Naive thymus-derived CD4-positive, alpha-beta T cell (primary cell): Measurements from ENCODE around the gene USP25. TPM values are rescaled to one million over a fixed set of nuclear protein-coding genes. Genes with fewer than 3 reads are reported as not detected.

ENCODE experiments used
- ATAC-seq: fragments of 150-1000 bp; cut with Tn5 transposase; 2 replicates; pipeline ENCODE4 v1.10.0; 2021; ENCODE audit warnings: mild to moderate bottlenecking, moderate library complexity
- CTCF ChIA-PET: fragments of 350-600 bp; sonication (Branson Sonifier 250); formaldehyde crosslinking; loops from one replicate; lab custom pipeline; 2021; ENCODE audit warnings: antibody characterized with exemption; lab: Charles Lee
- POLR2A ChIA-PET: fragments of 350-600 bp; sonication (Branson Sonifier 250); formaldehyde crosslinking; loops from one replicate; lab custom pipeline; 2021; ENCODE audit warnings: antibody characterized with exemption, inconsistent platforms; lab: Charles Lee
- DNase-seq, 9 donors: peaks; one replicate each; pipeline versions ENCODE4 v3.0.0 to v3.0.0-alpha.2; 2020 to 2022; ENCODE audit warnings: mixed read lengths in 1 of 9
- H3K27ac ChIP-seq: one replicate; pipeline ENCODE4 v1.7.0; 2013; ENCODE audit warnings: mild to moderate bottlenecking, low read depth, low read length, moderate library complexity
- H3K27me3 ChIP-seq, 2 donors: one replicate each; pipeline ENCODE4 v1.7.0; 2013; ENCODE audit warnings: low read length in 2 of 2, mild to moderate bottlenecking in 2 of 2, moderate library complexity in 2 of 2; ENCODE audit not compliant: control insufficient read depth in 2 of 2, insufficient read depth in 2 of 2
- H3K36me3 ChIP-seq, 3 experiments: 1 replicate in 2 of 3; 2 replicates in 1 of 3; pipeline ENCODE4 v1.7.0; 2013; ENCODE audit warnings: low read length in 3 of 3, mild to moderate bottlenecking in 3 of 3, moderate library complexity in 1 of 3; ENCODE audit not compliant: insufficient read depth in 3 of 3, control insufficient read depth in 2 of 3
- H3K4me1 ChIP-seq, 2 donors: one replicate each; pipeline ENCODE4 v1.7.0; 2013; ENCODE audit warnings: low read length in 2 of 2, mild to moderate bottlenecking in 2 of 2, moderate library complexity in 1 of 2; ENCODE audit not compliant: control insufficient read depth in 2 of 2, insufficient read depth in 2 of 2
- H3K4me3 ChIP-seq: 2 replicates; pipeline ENCODE4 v1.7.0; 2013; ENCODE audit warnings: mild to moderate bottlenecking, low read length
- H3K9me3 ChIP-seq, 3 experiments: 1 replicate in 2 of 3; 2 replicates in 1 of 3; pipeline ENCODE4 v1.7.0; 2013; ENCODE audit warnings: low read length in 3 of 3; ENCODE audit not compliant: control insufficient read depth in 2 of 3
- H3K27ac Mint-ChIP-seq, 9 donors: one replicate each; pipeline ENCODE4 v1.8.0; 2020 to 2022; ENCODE audit warnings: mixed read lengths in 9 of 9, mild to moderate bottlenecking in 8 of 9, moderate library complexity in 5 of 9, inconsistent platforms in 2 of 9
- H3K27me3 Mint-ChIP-seq, 5 donors: one replicate each; pipeline ENCODE4 v1.8.0; 2021 to 2022; ENCODE audit warnings: mixed read lengths in 5 of 5, mild to moderate bottlenecking in 1 of 5
- H3K36me3 Mint-ChIP-seq, 5 donors: one replicate each; pipeline ENCODE4 v1.8.0; 2020 to 2022; ENCODE audit warnings: mixed read lengths in 5 of 5, mild to moderate bottlenecking in 3 of 5, inconsistent platforms in 1 of 5
- H3K4me1 Mint-ChIP-seq, 7 donors: one replicate each; pipeline ENCODE4 v1.8.0; 2020 to 2022; ENCODE audit warnings: mixed read lengths in 7 of 7, mild to moderate bottlenecking in 3 of 7, inconsistent platforms in 1 of 7
- H3K4me3 Mint-ChIP-seq, 10 donors: one replicate each; pipeline ENCODE4 v1.8.0; 2020 to 2022; ENCODE audit warnings: mild to moderate bottlenecking in 10 of 10, mixed read lengths in 10 of 10, moderate library complexity in 6 of 10, inconsistent platforms in 2 of 10
- H3K9me3 Mint-ChIP-seq, 11 donors: one replicate each; pipeline ENCODE4 v1.8.0; 2020 to 2022; ENCODE audit warnings: mixed read lengths in 11 of 11, mild to moderate bottlenecking in 4 of 11, inconsistent platforms in 1 of 11, moderate library complexity in 1 of 11
- intact Hi-C, 2 donors: fragments of 100-400 bp; cut with micrococcal nuclease; formaldehyde crosslinking; loops; one replicate each; pipeline ENCODE4 v1.15.1; 2023
- polyA plus RNA-seq, 2 donors: library from polyadenylated mRNA; unstranded; fragments of 300-500 nt; fragmentation: Illumina TruSeq; gene quantifications; one replicate each; pipeline ENCODE4 v1.2.3, GENCODE V29; 2021
- total RNA-seq, 6 experiments: library from RNA in 5 of 6; stranded (reverse) in 5 of 6; gene quantifications; 1 replicate in 5 of 6; 2 replicates in 1 of 6; pipeline ENCODE4 v1.2.3 and lab custom pipeline; 2021 to 2026

USP25 gene
- total and polyA plus RNA-seq, 7 experiments from 2014 or later = 9.6 to 67.4 (median 52.0) TPM

DNA sequence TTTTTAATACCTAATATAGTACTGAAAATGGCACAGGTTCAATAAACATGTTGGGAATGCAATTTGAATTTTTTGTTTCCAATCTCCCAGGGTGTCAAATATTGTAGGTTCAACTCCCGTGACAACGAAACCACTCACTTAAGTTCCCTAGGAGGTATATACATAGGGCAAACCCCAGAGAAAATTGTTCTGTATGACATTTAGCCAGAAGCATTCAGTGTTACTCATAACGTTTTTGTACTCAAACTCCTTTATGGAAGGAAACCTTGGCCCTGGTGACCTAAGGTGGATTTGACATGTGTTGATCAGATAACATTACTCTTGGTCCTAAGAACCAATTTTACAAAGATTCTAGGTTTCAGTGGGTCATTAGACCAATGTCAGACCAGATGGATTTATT is 110.6 kb downstream of the USP25 start:
- Histone ChIP-seq H3K9me3 (no peaks in the 10 kb centered on the region), H3K27ac (no peak overlapping the region), H3K4me1 (no peaks in the 10 kb centered on the region), H3K4me3 (no peak overlapping the region), H3K36me3 (peaks cover 0 to 18% (median 0%) of the 10 kb centered on the region in 3 experiments), H3K27me3 (no peaks in the 10 kb centered on the region)
- Mint-ChIP-seq H3K27me3 (no peaks in the 10 kb centered on the region), H3K27ac (no peak overlapping the region), H3K4me3 (no peak overlapping the region), H3K9me3 (no peaks in the 10 kb centered on the region), H3K36me3 (peaks cover 0 to 23% (median 18%) of the 10 kb centered on the region in 5 donors), H3K4me1 (peaks cover 0 to 8% (median 3%) of the 10 kb centered on the region in 7 donors)
- POLR2A ChIA-PET = no interaction called here
- no peak for DNase-seq
- no peak for ATAC-seq
- CTCF ChIA-PET = no interaction called here
- intact Hi-C loops = loop anchor here in 1 of 2 donors (10.0 kb wide), 1 partner anchor 1626 kb away; the partner anchor contains the start of genes LIPI and RBM11

DNA sequence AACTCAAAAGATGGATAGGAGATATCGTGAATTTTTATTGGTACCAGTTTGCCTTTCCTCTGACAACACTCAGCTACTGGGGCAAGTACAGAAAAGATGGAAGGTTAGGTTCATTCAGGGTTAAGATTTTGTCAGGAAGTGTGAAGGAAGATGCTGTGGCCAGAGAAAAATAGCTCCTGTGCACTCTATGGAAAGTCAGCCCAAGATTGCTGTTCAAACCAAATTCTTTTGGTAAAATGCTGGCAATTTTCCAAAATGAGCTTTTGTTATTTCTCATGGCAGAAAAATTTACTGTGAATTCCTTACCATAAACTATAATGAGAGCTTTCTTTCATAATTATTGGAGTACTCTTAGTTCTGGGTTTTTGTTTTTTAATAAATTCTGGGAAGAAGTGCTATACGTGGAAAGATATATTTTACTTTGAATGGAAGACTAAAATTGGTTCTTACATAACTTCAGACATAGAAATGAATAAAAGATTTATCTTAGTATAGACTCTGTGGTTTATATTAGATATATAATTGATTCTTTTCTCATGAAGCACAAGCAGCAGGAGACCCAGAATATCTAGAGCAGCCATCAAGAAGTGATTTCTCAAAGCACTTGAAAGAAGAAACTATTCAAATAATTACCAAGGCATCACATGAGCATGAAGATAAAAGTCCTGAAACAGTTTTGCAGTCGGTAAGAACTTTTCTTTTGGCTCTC is 112.2 kb downstream of the USP25 start:
- intact Hi-C loops = loop anchor here in 1 of 2 donors (10.0 kb wide), 1 partner anchor 1627 kb away; the partner anchor contains the start of genes LIPI and RBM11

DNA sequence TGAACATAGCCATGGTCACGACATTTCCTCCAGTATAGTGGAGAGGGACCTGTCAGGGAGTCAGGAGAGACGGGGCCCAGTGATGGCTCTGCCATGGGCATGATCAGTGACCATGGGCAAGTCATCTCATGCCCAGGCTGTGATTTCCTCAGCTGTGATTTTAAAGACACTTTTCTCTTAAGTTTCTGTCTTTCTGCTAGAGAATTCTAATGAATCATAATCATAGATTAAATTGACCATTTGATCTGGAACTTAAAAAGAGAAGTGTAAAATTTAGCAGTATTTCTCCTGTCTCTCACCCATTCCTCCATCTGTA is 112.7 kb downstream of the USP25 start:
- H3K27me3 Mint-ChIP-seq = no peaks in the 10 kb centered on the region
- peaks cover 0 to 9% (median under 1%) of the 10 kb centered on the region in 7 donors for H3K4me1 Mint-ChIP-seq
- Histone ChIP-seq H3K9me3 (no peaks in the 10 kb centered on the region), H3K27ac (no peak overlapping the region), H3K27me3 (no peaks in the 10 kb centered on the region), H3K4me1 (no peaks in the 10 kb centered on the region), H3K4me3 (no peak overlapping the region), H3K36me3 (peaks cover 0 to 22% (median 0%) of the 10 kb centered on the region in 3 experiments)
- peaks cover 0 to 18% (median 11%) of the 10 kb centered on the region in 5 donors for H3K36me3 Mint-ChIP-seq
- CTCF ChIA-PET = interaction anchor here (1.1 kb wide), 1 partner anchor 148 kb away, joined by 3 read pairs; no protein-coding TSS in a partner anchor
- no peaks in the 10 kb centered on the region for H3K9me3 Mint-ChIP-seq
- no peak overlapping the region for H3K4me3 Mint-ChIP-seq
- intact Hi-C loops = loop anchor here in 1 of 2 donors (10.0 kb wide), 1 partner anchor 1628 kb away; the partner anchor contains the start of genes LIPI and RBM11
- DNase-seq = no peak
- H3K27ac Mint-ChIP-seq = no peak overlapping the region
- ATAC-seq = no peak
- POLR2A ChIA-PET = no interaction called here

More for the DNA sequence above, 112.2 kb downstream of the USP25 start:
- H3K36me3 Mint-ChIP-seq = peaks cover 0 to 18% (median 14%) of the 10 kb centered on the region in 5 donors
- no peak overlapping the region for H3K27ac Mint-ChIP-seq
- H3K4me1 Mint-ChIP-seq = peaks cover 0 to 13% (median 3%) of the 10 kb centered on the region in 7 donors
- H3K27ac ChIP-seq = no peak overlapping the region
- ATAC-seq = no peak
- no peaks in the 10 kb centered on the region for H3K4me1 ChIP-seq
- no peak overlapping the region for H3K4me3 ChIP-seq
- peaks cover 0 to 18% (median 0%) of the 10 kb centered on the region in 3 experiments for H3K36me3 ChIP-seq
- no peaks in the 10 kb centered on the region for H3K9me3 ChIP-seq
- ChIA-PET CTCF (interaction anchor here (0.6 kb wide), 1 partner anchor 1067 kb away, joined by 3 read pairs; no protein-coding TSS in a partner anchor), POLR2A (no interaction called here)
- no peak overlapping the region for H3K4me3 Mint-ChIP-seq
- no peaks in the 10 kb centered on the region for H3K27me3 Mint-ChIP-seq
- H3K27me3 ChIP-seq = no peaks in the 10 kb centered on the region
- H3K9me3 Mint-ChIP-seq = no peaks in the 10 kb centered on the region
- no peak for DNase-seq

DNA sequence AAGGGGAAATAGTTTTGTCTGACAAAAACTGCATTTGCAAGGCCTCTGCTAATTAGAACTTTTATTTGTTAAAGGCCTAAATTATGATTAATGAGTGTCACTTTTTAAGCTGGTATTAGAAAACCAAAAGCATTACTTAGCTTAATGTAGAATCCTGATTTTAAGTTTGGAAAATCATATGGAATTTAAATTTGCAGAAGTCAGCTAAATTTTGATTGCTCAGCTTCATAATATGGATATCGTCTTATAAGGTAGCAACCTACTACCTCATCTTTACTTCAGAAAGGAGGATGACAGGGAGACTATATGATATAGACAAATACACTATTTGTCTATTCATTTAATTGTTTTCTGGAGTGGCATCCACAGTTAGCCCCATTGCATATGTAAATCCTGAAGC is 114.0 kb downstream of the USP25 start:
- Histone ChIP-seq H3K27me3 (no peaks in the 10 kb centered on the region), H3K36me3 (peaks cover 0 to 20% (median 0%) of the 10 kb centered on the region in 3 experiments), H3K9me3 (no peaks in the 10 kb centered on the region), H3K27ac (no peak overlapping the region), H3K4me3 (no peak overlapping the region), H3K4me1 (no peaks in the 10 kb centered on the region)
- H3K36me3 Mint-ChIP-seq = peaks cover 0 to 17% (median 10%) of the 10 kb centered on the region in 5 donors
- peaks cover 0 to 6% (median 0%) of the 10 kb centered on the region in 7 donors for H3K4me1 Mint-ChIP-seq
- ChIA-PET POLR2A (no interaction called here), CTCF (no interaction called here)
- no peak overlapping the region for H3K4me3 Mint-ChIP-seq
- H3K9me3 Mint-ChIP-seq = no peaks in the 10 kb centered on the region
- no peak for DNase-seq
- ATAC-seq = no peak
- H3K27me3 Mint-ChIP-seq = no peaks in the 10 kb centered on the region
- intact Hi-C loops = loop anchor here in 1 of 2 donors (10.0 kb wide), 1 partner anchor 1629 kb away; the partner anchor contains the start of genes LIPI and RBM11
- H3K27ac Mint-ChIP-seq = no peak overlapping the region

GRCh38 chr21:15848634-15849560 is 119.1 kb downstream of the USP25 start:
- peak overlapping the region in 1 of 9 donors; percentile 11 for H3K27ac Mint-ChIP-seq
- Histone ChIP-seq H3K36me3 (peaks cover 0 to 10% (median 5%) of the 10 kb centered on the region in 3 experiments), H3K4me1 (no peaks in the 10 kb centered on the region), H3K27ac (no peak overlapping the region), H3K4me3 (no peak overlapping the region), H3K27me3 (no peaks in the 10 kb centered on the region), H3K9me3 (no peaks in the 10 kb centered on the region)
- no peak overlapping the region for H3K4me3 Mint-ChIP-seq
- peaks cover 0 to 6% (median 4%) of the 10 kb centered on the region in 7 donors for H3K4me1 Mint-ChIP-seq
- CTCF ChIA-PET = no interaction called here
- H3K36me3 Mint-ChIP-seq = peaks cover 0 to 22% (median 13%) of the 10 kb centered on the region in 5 donors
- no peak for ATAC-seq
- DNase-seq = no peak
- POLR2A ChIA-PET = no interaction called here
- no peaks in the 10 kb centered on the region for H3K27me3 Mint-ChIP-seq
- no peaks in the 10 kb centered on the region for H3K9me3 Mint-ChIP-seq
- intact Hi-C loops = loop anchor here in 1 of 2 donors (1.0 to 10.0 kb wide), 3 partner anchors 9 to 1634 kb away; partner anchors contain the start of genes LIPI and RBM11

- ChIA-PET CTCF (interaction anchor here (0.6 kb wide), 1 partner anchor 85 kb away, joined by 5 read pairs; no protein-coding TSS in a partner anchor), POLR2A (interaction anchor here (0.7 kb wide), 1 partner anchor 844 kb away, joined by 8 read pairs; no protein-coding TSS in a partner anchor)
- Mint-ChIP-seq H3K27me3 (no peaks in the 10 kb centered on the region), H3K36me3 (peaks cover 7 to 30% (median 21%) of the 10 kb centered on the region in 5 donors), H3K27ac (no peak overlapping the region), H3K4me1 (peaks cover 0 to 14% (median 4%) of the 10 kb centered on the region in 7 donors), H3K9me3 (no peaks in the 10 kb centered on the region), H3K4me3 (no peak overlapping the region)
- no peaks in the 10 kb centered on the region for H3K9me3 ChIP-seq
- no peak for DNase-seq
- ATAC-seq = no peak
- intact Hi-C loops = loop anchor here (1.0 to 10.0 kb wide), 5 partner anchors 8 to 1635 kb away; partner anchors contain the start of genes LIPI (in 1 of the 2) and RBM11 (in 1 of the 2)
- H3K36me3 ChIP-seq = peaks cover 0 to 10% (median 5%) of the 10 kb centered on the region in 3 experiments
- no peaks in the 10 kb centered on the region for H3K27me3 ChIP-seq
- no peak overlapping the region for H3K27ac ChIP-seq
- no peaks in the 10 kb centered on the region for H3K4me1 ChIP-seq
- H3K4me3 ChIP-seq = no peak overlapping the region
Observed at GRCh38 chr21:15849927-15850326, 120.1 kb downstream of the USP25 start.
